ENCODE measurements around the gene SSH2. TPM values are rescaled to one million over a fixed set of nuclear protein-coding genes. Genes with fewer than 3 reads are reported as not detected.

SSH2 gene
- total and polyA plus RNA-seq, 2 of the 13 experiments (the other 11 are each of a cell fraction or from before 2014, with no cell fraction given), result 6.0 to 6.4 TPM

DNA sequence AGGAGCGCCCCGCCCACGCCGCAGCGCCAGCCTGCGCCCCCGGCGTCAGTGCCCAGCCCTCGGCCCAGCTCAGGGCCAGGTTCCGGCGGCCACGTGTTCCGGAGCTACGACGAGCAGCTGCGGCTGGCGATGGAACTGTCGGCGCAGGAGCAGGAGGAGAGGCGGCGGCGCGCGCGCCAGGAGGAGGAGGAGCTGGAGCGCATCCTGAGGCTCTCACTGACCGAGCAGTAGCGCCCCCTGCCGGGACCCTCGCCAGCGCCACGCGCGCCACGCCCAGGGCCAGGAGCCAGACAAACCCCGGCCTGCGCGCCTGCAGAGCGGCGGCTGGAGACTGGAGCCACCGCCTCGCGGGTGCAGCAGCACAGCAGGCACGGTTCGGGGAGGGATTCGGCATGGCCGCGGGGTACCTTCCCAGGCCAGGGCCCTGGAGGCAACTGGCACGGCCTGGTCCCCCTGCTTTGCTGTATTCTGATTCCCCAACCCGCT is 316.6 kb downstream of the SSH2 start (continued):
- TF ChIP-seq, protein P1, sequence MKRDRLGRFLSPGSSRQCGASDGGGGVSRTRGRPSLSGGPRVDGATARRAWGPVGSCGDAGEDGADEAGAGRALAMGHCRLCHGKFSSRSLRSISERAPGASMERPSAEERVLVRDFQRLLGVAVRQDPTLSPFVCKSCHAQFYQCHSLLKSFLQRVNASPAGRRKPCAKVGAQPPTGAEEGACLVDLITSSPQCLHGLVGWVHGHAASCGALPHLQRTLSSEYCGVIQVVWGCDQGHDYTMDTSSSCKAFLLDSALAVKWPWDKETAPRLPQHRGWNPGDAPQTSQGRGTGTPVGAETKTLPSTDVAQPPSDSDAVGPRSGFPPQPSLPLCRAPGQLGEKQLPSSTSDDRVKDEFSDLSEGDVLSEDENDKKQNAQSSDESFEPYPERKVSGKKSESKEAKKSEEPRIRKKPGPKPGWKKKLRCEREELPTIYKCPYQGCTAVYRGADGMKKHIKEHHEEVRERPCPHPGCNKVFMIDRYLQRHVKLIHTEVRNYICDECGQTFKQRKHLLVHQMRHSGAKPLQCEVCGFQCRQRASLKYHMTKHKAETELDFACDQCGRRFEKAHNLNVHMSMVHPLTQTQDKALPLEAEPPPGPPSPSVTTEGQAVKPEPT (CRISPR knock-in tag; IDR thresholded peaks at IDR 0.05; ENCODE audit: low read depth), result 0 out of 2 replicates have a peak, but pooled peaks have one; percentile 47
- TF ChIP-seq, protein P2, sequence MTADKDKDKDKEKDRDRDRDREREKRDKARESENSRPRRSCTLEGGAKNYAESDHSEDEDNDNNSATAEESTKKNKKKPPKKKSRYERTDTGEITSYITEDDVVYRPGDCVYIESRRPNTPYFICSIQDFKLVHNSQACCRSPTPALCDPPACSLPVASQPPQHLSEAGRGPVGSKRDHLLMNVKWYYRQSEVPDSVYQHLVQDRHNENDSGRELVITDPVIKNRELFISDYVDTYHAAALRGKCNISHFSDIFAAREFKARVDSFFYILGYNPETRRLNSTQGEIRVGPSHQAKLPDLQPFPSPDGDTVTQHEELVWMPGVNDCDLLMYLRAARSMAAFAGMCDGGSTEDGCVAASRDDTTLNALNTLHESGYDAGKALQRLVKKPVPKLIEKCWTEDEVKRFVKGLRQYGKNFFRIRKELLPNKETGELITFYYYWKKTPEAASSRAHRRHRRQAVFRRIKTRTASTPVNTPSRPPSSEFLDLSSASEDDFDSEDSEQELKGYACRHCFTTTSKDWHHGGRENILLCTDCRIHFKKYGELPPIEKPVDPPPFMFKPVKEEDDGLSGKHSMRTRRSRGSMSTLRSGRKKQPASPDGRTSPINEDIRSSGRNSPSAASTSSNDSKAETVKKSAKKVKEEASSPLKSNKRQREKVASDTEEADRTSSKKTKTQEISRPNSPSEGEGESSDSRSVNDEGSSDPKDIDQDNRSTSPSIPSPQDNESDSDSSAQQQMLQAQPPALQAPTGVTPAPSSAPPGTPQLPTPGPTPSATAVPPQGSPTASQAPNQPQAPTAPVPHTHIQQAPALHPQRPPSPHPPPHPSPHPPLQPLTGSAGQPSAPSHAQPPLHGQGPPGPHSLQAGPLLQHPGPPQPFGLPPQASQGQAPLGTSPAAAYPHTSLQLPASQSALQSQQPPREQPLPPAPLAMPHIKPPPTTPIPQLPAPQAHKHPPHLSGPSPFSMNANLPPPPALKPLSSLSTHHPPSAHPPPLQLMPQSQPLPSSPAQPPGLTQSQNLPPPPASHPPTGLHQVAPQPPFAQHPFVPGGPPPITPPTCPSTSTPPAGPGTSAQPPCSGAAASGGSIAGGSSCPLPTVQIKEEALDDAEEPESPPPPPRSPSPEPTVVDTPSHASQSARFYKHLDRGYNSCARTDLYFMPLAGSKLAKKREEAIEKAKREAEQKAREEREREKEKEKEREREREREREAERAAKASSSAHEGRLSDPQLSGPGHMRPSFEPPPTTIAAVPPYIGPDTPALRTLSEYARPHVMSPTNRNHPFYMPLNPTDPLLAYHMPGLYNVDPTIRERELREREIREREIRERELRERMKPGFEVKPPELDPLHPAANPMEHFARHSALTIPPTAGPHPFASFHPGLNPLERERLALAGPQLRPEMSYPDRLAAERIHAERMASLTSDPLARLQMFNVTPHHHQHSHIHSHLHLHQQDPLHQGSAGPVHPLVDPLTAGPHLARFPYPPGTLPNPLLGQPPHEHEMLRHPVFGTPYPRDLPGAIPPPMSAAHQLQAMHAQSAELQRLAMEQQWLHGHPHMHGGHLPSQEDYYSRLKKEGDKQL (CRISPR knock-in tag; IDR thresholded peaks at IDR 0.05; ENCODE audit: low read depth), result no peak
- TF ChIP-seq MTF2 (CRISPR knock-in tag; IDR thresholded peaks at IDR 0.05; ENCODE audit: borderline replicate concordance) (no peak), HNRNPK (IDR thresholded peaks at IDR 0.05; ENCODE audit: low read depth, low read length, poor library complexity, severe bottlenecking) (no peak), NBN (conservative IDR thresholded peaks at IDR 0.05) (no peak), HOXD1 (CRISPR knock-in tag; IDR thresholded peaks at IDR 0.05) (no peak), IKZF4 (CRISPR knock-in tag; IDR thresholded peaks at IDR 0.05; ENCODE audit: borderline replicate concordance, low read depth, not compliant biosample characterization) (no peak), ZNF761 (CRISPR knock-in tag; conservative IDR thresholded peaks at IDR 0.05) (no peak; the same call in 1 of the 2 replicates), PHB2 (IDR thresholded peaks at IDR 0.05; ENCODE audit: partially characterized antibody) (no peak), FOXC1 (CRISPR knock-in tag; IDR thresholded peaks at IDR 0.05; ENCODE audit: borderline replicate concordance) (no peak; the same call in 1 of the 2 replicates), ZNF629 (CRISPR knock-in tag; conservative IDR thresholded peaks at IDR 0.05) (peak; percentile 28; the same call in 1 of the 2 replicates), ERF (CRISPR knock-in tag; IDR thresholded peaks at IDR 0.05) (peak; percentile 59), RFXANK (CRISPR knock-in tag; IDR thresholded peaks at IDR 0.05) (no peak), AGO2 (optimal IDR thresholded peaks at IDR 0.05; ENCODE audit: low read depth, low read length) (no peak), MIER3 (CRISPR knock-in tag; IDR thresholded peaks at IDR 0.05; ENCODE audit: borderline replicate concordance) (no peak)
- TF ChIP-seq, protein P3, sequence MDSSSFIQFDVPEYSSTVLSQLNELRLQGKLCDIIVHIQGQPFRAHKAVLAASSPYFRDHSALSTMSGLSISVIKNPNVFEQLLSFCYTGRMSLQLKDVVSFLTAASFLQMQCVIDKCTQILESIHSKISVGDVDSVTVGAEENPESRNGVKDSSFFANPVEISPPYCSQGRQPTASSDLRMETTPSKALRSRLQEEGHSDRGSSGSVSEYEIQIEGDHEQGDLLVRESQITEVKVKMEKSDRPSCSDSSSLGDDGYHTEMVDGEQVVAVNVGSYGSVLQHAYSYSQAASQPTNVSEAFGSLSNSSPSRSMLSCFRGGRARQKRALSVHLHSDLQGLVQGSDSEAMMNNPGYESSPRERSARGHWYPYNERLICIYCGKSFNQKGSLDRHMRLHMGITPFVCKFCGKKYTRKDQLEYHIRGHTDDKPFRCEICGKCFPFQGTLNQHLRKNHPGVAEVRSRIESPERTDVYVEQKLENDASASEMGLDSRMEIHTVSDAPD (CRISPR knock-in tag; IDR thresholded peaks at IDR 0.05), result no peak
- TF ChIP-seq, protein P4, sequence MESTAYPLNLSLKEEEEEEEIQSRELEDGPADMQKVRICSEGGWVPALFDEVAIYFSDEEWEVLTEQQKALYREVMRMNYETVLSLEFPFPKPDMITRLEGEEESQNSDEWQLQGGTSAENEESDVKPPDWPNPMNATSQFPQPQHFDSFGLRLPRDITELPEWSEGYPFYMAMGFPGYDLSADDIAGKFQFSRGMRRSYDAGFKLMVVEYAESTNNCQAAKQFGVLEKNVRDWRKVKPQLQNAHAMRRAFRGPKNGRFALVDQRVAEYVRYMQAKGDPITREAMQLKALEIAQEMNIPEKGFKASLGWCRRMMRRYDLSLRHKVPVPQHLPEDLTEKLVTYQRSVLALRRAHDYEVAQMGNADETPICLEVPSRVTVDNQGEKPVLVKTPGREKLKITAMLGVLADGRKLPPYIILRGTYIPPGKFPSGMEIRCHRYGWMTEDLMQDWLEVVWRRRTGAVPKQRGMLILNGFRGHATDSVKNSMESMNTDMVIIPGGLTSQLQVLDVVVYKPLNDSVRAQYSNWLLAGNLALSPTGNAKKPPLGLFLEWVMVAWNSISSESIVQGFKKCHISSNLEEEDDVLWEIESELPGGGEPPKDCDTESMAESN (CRISPR knock-in tag; conservative IDR thresholded peaks at IDR 0.05), result peak; percentile 96

Data from HepG2 (cell line).